Measurements from ENCODE around the gene ARID4B.
A peak's percentile ranks its signal among the peaks of the same experiment; 100 is the strongest.
"Not testable (repeated sequence)": the region's sequence is repeated elsewhere in the genome, so short reads cannot be mapped to it uniquely, and the experiment has no call there.

The ARID4B gene

DNA sequence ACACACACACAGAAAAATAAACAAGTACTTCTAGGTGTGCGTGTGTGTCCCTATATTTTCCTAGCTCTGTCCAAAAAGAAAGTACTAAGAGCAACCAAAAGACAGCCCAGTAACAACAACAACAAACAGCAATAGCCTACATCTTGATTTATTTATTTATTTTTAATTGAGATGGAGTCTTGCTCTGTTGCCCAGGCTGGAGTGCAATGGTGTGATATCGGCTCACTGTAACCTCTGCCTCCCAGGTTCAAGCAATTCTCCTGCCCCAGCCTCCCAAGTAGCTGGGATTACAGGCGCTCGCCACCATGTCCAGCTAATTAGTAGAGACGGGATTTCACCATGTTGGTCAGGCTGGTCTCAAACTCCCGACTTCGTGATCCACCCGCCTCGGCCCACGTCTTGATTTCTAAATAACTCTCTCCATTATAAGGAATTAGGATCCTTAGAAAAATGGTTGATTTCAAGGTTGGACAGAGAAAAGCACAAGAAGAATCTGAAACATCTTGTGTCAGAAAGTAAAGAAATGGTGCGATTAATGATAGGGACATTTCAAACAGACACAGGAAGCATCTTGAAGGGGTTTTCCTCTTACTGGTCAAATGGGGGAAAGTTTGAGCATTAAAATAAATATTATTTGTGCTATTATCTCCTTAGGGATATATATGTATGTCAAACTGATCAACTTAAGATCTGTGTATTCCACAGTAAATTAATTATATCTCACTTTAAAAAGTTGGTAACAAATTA is 59.4 kb downstream of the ARID4B start:
- DNase-seq: no peak

GRCh38 chr1:235266967-235267366 is 61.0 kb downstream of the ARID4B start:
- no peak for DNase-seq

DNA sequence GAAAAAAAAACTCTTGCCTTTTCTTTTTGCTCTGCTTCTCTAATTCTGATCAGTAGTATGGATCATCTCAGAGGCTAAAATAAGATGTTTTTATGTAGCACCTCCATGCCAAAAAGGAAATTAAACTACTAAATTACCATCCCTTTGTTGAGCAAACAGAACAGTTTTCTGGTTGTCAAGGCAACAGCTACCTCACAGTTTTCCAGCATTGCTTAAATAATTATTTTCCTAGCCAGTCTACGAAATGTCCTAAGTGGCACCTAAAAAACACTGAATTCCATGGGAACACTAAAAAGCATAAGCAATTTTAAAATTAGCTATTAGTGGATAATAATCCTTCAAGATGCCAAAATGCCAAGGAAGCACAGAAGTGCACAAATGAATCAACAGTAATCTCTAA is 61.7 kb downstream of the ARID4B start:
- no peak for DNase-seq

GRCh38 chr1:235265900-235266299 is 62.1 kb downstream of the ARID4B start:
- DNase-seq: no peak

DNA sequence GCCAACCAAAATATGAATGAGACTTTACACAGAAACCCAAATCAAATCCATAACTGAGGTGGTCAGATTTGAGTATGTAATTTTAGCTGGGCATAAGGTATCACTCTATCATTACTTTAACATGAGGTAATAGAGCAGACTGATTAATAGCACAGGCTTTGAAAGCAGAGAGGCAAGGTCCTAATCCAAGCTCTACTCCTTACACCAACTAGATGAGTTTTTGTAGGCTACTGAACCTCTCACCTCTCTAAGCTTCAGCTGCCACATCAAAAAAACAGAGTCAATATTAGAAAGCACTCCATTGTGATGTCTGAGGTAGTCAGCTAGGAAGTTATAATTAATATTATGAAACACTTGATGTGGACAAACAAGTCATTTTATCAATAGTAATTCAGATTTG is 63.7 kb downstream of the ARID4B start:
- DNase-seq: no peak

- no peak for DNase-seq
These were observed 65.4 kb downstream of the ARID4B start for GRCh38 chr1:235262539-235262938.

- DNase-seq: no peak
These were observed 66.7 kb downstream of the ARID4B start for GRCh38 chr1:235261243-235261642.

GRCh38 chr1:235259133-235259778 is 68.7 kb downstream of the ARID4B start:
- peak; percentile 37 to 67 for DNase-seq

GRCh38 chr1:235258068-235258467 is 69.9 kb downstream of the ARID4B start:
- DNase-seq: not testable (repeated sequence)

DNA sequence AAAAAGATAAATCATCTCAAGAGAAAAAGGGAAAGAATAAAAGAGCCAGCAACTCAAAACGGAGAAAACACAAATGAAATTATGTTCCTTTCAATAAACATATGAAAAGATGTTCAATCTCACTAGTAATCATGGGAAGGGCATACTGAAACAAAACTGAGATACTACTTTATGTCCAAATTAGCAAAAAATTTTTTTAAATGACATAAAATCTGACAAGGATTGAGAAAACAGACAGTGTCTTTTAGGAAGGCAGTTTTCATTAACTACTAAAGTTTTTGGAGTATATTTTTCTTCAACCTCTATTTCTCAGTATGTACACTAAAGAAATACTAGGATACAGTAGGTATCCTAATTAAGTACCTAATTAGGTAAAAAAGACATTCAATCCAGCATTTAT is 73.3 kb downstream of the ARID4B start:
- DNase-seq: no peak

- DNase-seq: peak; percentile 82 to 84
These were observed 74.6 kb downstream of the ARID4B start for GRCh38 chr1:235253219-235253962.

DNA sequence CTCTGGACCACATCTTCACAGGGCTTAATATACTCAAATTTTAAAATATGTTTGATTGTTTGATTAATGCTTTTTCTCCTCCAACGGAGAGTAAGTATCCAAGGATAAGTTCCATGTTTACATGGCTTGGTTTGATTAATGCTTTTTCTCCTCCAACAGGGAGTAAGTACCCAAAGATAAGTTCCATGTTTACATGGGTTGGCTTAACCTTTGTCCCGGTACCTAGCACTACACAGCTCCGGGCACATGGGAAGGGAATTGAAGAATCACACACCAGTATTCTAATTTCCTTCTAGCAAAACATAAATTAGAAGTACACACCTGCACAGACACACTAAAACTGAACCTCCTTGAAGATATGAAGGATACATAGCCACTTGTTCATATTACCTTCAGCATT is 77.5 kb downstream of the ARID4B start:
- DNase-seq: no peak

DNA sequence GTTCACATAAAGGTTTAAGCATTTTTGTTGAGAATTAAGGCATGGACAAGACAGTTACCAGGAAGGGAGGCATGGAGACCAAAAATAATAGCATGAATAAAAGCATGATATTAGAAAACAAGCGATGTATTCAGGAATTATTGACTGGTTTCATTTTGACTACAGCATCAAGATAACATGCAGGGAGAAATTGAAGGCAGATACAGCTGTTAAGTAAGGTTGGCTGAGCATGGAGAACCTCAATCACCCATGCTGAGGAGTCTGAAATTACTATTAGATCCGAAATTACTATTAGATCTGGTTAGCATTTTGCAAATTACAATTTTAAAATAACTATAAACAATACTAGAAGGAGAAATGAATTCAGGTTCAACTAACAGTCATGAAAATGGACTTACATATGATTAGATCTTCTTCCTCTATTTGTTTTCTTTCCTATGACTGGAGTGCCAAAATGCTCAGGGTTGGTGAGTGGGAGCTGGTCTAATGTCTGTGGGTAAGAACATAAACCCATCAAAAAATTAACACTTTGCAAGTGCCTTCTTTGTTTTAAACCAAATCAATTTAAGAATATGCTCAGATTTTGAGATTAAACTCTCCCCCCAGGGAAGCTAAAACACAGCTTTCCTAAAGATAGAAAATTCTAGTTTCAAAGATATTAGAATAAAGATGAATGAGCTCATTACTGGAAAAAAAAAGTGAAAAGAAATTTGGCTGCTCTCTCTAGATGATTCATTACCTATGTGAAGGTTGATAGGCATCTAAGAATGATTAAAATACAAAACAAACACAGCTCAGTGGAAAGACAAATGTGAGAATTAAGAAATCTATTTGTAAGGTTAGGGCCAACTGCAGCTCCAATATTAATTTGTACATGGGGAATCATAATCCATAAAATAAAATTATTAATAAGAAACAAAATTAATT is 81.7 kb downstream of the ARID4B start:
- no peak for DNase-seq

GRCh38 chr1:235244974-235245592 is 82.9 kb downstream of the ARID4B start:
- DNase-seq: no peak

DNA sequence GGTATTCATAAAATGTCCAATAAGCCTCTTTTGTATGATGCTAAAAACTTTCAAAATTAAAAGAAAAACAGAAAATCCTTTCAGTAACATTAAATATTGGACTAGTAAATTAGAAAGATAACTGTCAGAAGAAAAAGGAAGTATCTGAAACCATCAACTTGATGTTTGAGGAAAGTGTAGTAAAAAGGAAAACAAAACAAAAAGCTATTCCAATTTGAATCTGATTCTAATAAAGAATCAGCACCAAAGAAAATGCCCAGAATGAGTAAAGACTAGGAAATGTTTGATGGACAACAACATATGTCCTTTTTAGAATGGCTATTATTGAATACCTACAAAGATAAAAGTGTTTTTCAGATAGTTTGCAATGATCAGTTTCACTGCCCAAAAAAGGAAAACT is 87.0 kb downstream of the ARID4B start:
- DNase-seq: no peak

GRCh38 chr1:235239851-235240250 is 88.1 kb downstream of the ARID4B start:
- no peak for DNase-seq

GRCh38 chr1:235238558-235238957 is 89.4 kb downstream of the ARID4B start:
- DNase-seq: no peak

DNA sequence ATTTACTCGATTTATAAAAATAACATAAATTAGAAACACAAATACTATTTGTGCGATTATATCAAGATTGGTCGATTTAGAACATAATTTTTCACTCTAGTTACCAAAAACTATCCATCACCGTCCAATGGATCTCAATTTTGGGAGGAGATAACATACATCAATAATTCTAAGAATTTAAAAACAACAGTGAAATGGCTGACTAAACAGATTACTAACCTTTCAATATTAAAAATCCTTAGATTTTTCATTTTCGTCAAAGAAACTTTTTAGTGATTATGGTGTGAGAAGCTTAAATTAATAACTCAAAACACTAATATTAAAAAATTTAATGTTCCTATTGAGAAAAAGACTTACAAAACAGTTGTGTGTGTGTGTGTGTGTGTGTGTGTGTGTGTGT is 91.9 kb downstream of the ARID4B start:
- no peak for DNase-seq

DNA sequence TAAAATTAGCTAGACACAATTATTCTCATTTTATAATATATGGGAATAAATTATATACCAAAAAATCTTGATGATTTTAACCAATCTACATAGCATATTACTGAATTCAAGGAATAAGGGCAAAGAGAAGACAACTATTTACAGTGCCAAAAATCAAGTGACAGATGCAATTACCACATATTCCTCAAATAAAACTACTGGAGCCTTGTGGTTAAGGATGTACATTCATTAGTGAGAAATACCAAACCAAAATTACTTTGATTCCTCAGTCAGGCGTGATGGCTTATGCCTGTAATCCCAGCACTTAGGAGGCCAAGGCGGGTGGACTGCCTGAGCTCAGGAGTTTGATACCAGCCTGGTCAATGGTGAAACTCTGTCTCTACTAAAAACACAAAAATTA is 98.1 kb downstream of the ARID4B start:
- DNase-seq: no peak

- DNase-seq: no peak
These were observed 100.6 kb downstream of the ARID4B start for GRCh38 chr1:235227414-235227813.

GRCh38 chr1:235226933-235227332 is 101.0 kb downstream of the ARID4B start:
- no peak for DNase-seq

DNA sequence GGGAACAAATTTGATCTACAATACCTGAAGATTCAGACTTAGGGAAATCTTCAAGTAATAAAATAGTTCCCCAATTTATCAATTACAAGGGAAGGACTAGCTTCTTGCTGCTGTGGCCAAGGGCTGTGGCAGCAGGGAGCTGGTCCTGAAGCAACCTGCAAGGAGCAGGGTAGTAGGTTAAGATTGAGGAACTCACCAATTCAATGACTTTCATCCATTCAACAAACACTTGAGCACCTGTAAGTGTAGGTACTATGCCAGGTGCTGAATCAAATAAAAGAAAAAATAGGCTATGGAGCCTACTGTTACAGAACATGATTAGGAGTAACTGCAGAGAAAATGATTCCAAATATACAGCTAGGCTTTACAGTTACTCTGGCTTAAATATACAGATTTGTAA is 102.7 kb downstream of the ARID4B start:
- no peak for DNase-seq

Measured in NCI-H446 (cell line).